GM19328 (cell line): ENCODE measurements around the gene FHL5.
A peak's percentile ranks its signal among the peaks of the same experiment; 100 is the strongest.
"Not testable (repeated sequence)": the region's sequence is repeated elsewhere in the genome, so short reads cannot be mapped to it uniquely, and the experiment has no call there.

Experiments used
- ATAC-seq: cut with Tn5 transposase; IDR thresholded peaks from one replicate; pipeline ENCODE4 v1.9.1; 2021; ENCODE audit warnings: mild to moderate bottlenecking, moderate library complexity; ENCODE audit not compliant: unreplicated experiment

The FHL5 gene, protein sequence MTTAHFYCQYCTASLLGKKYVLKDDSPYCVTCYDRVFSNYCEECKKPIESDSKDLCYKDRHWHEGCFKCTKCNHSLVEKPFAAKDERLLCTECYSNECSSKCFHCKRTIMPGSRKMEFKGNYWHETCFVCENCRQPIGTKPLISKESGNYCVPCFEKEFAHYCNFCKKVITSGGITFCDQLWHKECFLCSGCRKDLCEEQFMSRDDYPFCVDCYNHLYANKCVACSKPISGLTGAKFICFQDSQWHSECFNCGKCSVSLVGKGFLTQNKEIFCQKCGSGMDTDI

DNA sequence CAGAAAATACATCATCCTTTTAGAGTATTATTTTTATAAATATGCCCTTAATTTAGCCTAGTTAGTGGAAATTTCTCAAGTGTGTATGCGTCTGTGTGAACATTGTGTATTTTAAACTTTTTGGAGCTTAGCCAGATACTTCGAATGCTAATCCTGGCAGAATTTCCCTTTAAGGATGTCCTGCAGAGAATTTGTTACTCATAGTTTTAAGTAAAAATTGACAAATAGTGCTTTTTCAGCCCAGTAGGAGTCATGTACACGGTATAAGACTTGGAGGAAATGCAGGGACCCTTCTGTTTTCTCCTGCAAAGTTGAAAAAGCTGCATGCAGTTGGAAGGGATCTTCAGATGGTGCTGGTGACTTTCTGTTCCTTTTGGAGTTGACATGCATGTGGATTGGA lies at the start of gene FHL5:
FHL5 (plus strand) TSS at position 243 of the 400 bp plus-strand sequence. CDS start 40,486 bp downstream, outside the sequence.
- no peak for ATAC-seq

- ATAC-seq, result no peak
These were observed 42.5 kb upstream of the FHL5 start for GRCh38 chr6:96520171-96521115.

DNA sequence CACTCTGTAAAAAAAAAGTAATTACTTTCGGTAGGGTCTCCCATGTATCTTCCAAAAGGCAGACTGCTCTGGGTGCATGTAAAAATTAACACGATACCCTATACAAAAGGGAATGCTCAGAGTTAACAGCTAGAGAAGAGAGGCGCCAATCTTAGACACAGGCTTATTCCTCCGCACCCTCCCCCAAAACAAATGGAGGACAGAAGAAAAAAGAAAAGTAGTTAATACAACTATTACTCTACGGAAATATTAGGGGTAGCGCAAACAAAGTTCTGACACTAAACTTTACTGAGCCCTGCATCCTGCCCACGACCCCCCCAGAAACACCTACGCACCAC lies 41.7 kb upstream of the FHL5 start:
- peak; percentile 18 for ATAC-seq

- peak; percentile 96 for ATAC-seq
These were observed 41.1 kb upstream of the FHL5 start, which contains the start of gene UFL1 for GRCh38 chr6:96521644-96522464. UFL1 (plus strand) TSS chr6:96521806; CDS start chr6:96521874, 68 bp downstream.

GRCh38 chr6:96522465-96523009 lies 40.4 kb upstream of the FHL5 start:
- ATAC-seq, result peak; percentile 20

DNA sequence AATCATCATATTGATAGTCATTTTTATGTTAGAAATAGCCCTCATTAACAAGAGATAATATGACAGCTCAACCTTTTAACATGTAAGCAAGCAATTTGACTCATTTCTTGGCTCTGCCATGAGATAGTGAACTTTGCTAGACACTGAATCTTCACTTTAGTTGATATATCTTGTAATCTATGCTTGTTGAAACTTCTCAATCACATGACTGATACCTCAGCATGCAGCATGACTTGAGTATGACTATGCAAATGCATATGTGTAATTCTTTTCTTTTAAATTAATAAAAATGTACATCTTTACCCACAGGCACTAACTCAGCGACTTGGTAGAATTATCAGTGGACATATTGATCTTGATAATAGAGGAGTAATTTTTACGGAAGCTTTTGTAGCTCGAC lies 34.7 kb upstream of the FHL5 start:
- no peak for ATAC-seq

DNA sequence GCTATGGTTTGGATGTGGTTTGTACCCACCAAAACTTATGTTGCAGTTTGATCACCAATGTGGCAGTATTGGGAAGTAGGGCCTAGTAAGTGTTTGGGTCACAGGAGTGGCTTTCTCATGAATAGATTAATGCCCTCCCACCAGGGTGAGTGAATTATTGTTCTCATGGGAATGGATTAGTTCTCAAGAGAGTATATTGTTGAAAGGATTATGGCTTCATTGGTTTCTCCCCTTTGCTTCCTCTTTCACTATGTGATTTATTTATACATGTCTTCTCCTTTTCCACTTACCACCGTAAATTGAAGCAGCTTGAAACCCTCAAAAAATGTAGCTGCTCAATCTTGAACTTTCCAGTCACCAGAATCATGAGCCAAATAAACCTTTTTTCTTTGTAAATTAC lies 30.5 kb upstream of the FHL5 start:
- ATAC-seq, result no peak

- no peak for ATAC-seq
These were observed 25.2 kb upstream of the FHL5 start for GRCh38 chr6:96537726-96538125.

DNA sequence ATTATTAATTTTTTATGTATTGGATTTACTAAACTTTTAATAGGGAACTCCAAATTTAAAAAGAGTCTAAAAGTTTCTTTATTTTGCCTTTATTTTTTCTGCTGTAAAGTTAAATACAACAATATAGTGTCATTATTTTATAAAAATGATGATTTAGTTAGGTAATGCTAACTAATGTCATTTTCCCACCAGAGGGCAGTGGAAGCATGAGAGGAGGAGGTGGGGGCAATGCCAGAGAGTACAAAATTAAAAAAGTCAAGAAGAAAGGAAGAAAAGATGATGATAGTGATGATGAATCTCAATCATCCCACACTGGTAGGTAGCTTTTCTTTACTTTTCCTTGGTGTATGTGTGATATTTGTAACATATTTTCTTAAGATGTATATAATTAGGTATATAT lies 20.2 kb upstream of the FHL5 start:
- no peak for ATAC-seq

GRCh38 chr6:96545882-96546281 lies 17.0 kb upstream of the FHL5 start:
- no peak for ATAC-seq

- no peak for ATAC-seq
These were observed 15.3 kb upstream of the FHL5 start for GRCh38 chr6:96547654-96548053.

DNA sequence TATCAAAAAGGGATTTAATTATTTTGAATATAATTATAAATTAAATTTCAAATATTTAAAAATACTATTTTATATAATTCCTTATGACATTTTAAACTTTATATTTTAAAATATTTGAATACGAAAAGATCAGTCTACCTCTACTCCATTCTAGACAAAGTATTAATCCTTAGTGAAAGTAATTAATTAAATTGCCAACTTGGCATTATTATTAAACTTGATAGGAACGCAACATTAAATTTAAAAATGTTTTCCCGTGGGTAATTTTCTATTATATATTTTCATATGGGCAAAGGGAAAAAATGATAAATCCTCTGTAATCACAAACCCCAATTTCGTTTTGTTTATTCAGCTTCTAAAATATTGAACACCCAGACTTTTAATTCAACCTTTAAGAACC lies 8.4 kb upstream of the FHL5 start:
- ATAC-seq, result no peak

DNA sequence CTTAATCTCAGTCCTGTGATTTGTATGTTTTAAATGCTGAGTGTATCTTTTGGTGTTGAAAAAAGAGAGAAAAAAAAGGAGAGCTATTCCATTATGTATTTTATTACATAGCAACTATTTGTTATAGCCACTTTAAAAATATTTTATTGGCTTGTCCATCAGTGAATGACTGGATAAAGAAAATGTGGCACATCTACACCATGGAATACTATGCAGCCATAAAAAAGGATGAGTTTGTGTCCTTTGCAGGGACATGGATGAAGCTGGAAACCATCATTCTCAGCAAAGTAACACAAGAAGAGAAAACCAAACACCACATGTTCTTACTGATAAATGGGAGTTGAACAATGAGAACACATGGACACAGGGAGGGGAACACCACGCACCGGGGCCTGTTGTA lies 3.2 kb upstream of the FHL5 start:
- ATAC-seq, result not testable (repeated sequence)

- no peak for ATAC-seq
These were observed 925 bp downstream of the FHL5 start for GRCh38 chr6:96563853-96564252.

GRCh38 chr6:96570053-96570452 lies 7.1 kb downstream of the FHL5 start:
- no peak for ATAC-seq

GRCh38 chr6:96571551-96571950 lies 8.6 kb downstream of the FHL5 start:
- ATAC-seq, result no peak

GRCh38 chr6:96575359-96575758 lies 12.4 kb downstream of the FHL5 start:
- no peak for ATAC-seq

DNA sequence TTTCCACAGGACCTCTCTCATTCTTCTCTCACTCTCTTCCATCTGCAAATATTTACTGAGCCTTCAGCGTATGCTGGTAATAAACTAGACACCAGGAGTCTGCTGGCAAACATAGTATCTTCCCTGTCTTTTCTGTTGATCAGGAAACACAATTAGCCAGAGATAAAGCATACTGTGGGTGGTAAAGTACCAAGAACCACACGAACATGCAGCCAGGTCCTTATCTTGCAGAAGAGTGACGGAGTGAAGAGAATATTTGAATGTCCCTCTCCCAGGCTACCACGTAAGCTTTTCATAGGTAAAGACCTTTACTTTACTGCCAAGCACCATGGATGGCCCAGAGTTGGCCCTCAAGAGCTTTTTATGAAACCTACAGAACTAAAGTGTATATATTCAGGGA lies 13.3 kb downstream of the FHL5 start:
- no peak for ATAC-seq

DNA sequence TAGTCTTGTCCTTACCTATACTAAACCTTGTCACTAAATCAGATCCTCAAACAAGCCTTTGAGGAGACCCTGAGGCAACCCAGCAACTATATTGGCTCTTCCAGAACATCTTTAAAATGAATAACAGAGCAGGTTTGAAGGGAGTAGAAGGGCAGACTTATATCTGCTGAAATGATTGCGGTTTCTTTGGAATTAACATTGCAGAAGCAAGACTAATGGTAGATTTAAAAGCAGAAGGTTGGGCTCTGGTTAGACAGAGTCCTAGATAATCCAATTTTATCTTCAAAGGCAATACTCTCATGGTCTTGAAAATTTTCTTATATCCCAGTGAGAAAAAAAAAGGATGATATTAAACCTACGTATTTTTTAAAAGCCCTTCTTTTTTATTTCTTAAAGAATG lies 19.1 kb downstream of the FHL5 start:
- ATAC-seq, result no peak

- no peak for ATAC-seq
These were observed 19.5 kb downstream of the FHL5 start for GRCh38 chr6:96582436-96582835.

GRCh38 chr6:96604420-96604819 lies 41.5 kb downstream of the FHL5 start:
- no peak for ATAC-seq
